Breast epithelium (tissue), 4 donors: ENCODE data around the gene FOXE3. TPM values are rescaled to one million over a fixed set of nuclear protein-coding genes. Genes with fewer than 3 reads are reported as not detected.
"Not testable (repeated sequence)": the region's sequence is repeated elsewhere in the genome, so short reads cannot be mapped to it uniquely, and the experiment has no call there.

ENCODE experiments used
- DNase-seq, 2 donors: peaks; one replicate each; pipeline ENCODE4 v3.0.0-alpha.2; 2019; ENCODE audit warnings: low spot score in 2 of 2
- H3K27ac ChIP-seq, 2 donors: fragments of 200-600 bp; sonication (generic) in 1 of 2; one replicate each; pipeline ENCODE4 v1.5.1; 2016 to 2019; ENCODE audit warnings: mild to moderate bottlenecking in 1 of 2
- H3K27me3 ChIP-seq, 2 donors: fragments of 200-600 bp; sonication (generic) in 1 of 2; one replicate each; pipeline versions ENCODE4 v1.5.1 to v1.6.0; 2017 to 2019; ENCODE audit warnings: control low read depth in 1 of 2, mild to moderate bottlenecking in 1 of 2
- H3K36me3 ChIP-seq: fragments of 200-600 bp; one replicate; pipeline ENCODE4 v1.5.1; 2019
- H3K4me1 ChIP-seq, 2 donors: fragments of 200-600 bp; sonication (generic); one replicate each; pipeline ENCODE4 v1.5.1; 2016 to 2019; ENCODE audit warnings: control low read depth in 1 of 2
- H3K4me3 ChIP-seq, 3 donors: fragments of 200-600 bp; sonication (generic); 1 replicate in 2 of 3; 2 replicates in 1 of 3; pipeline ENCODE4 v1.5.1; 2016 to 2019; ENCODE audit warnings: mild to moderate bottlenecking in 3 of 3, moderate library complexity in 2 of 3
- H3K9me3 ChIP-seq, 2 donors: fragments of 200-600 bp; sonication (generic) in 1 of 2; one replicate each; pipeline ENCODE4 v1.5.1; 2016 to 2019; ENCODE audit warnings: control low read depth in 1 of 2
- CTCF ChIP-seq, 3 donors: fragments of 450-650 bp; IDR thresholded peaks; one replicate each; pipeline ENCODE4 v1.5.1; 2016 to 2017; ENCODE audit warnings: antibody characterized with exemption in 3 of 3, mild to moderate bottlenecking in 3 of 3, moderate library complexity in 3 of 3
- POLR2A ChIP-seq: fragments of 450-650 bp; IDR thresholded peaks from one replicate; pipeline ENCODE4 v1.6.1; 2016; ENCODE audit warnings: antibody characterized with exemption, mild to moderate bottlenecking, moderate library complexity
- POLR2AphosphoS5 ChIP-seq, 3 donors: sonication (generic); formaldehyde crosslinking; IDR thresholded peaks; one replicate each; pipeline ENCODE4 v1.6.1; 2017; ENCODE audit warnings: antibody characterized with exemption in 3 of 3
- intact Hi-C: fragments of 100-400 bp; cut with DNase I; formaldehyde crosslinking; loops from one replicate; pipeline ENCODE4 v1.15.1; 2023; ENCODE audit warnings: low total_unique reads
- total RNA-seq, 3 donors: library from RNA; depleted of rRNA; stranded (reverse); fragments of >200 nt; gene quantifications; one replicate each; pipeline ENCODE4 v1.1.0, GENCODE V29; 2016

FOXE3 gene
- total RNA-seq, 3 donors from 2014 or later: not detected

GRCh38 chr1:47445823-47446550 lies 29.9 kb downstream of the FOXE3 start:
- Histone ChIP-seq H3K27ac (no peak overlapping the region), H3K4me3 (no peak overlapping the region), H3K4me1 (no peaks in the 10 kb centered on the region), H3K36me3 (no peaks in the 10 kb centered on the region), H3K9me3 (no peaks in the 10 kb centered on the region), H3K27me3 (peaks cover 6 to 73% of the 10 kb centered on the region in 2 donors)
- no peak for TF ChIP-seq POLR2AphosphoS5 (IDR thresholded peaks at IDR 0.05)
- TF ChIP-seq CTCF (IDR thresholded peaks at IDR 0.05): no peak
- no peak for TF ChIP-seq POLR2A
- no peak for DNase-seq
- intact Hi-C loops: no loop called here

GRCh38 chr1:47448462-47449222 lies 32.6 kb downstream of the FOXE3 start:
- Histone ChIP-seq H3K36me3 (no peaks in the 10 kb centered on the region), H3K4me1 (no peaks in the 10 kb centered on the region), H3K9me3 (no peaks in the 10 kb centered on the region), H3K27ac (no peak overlapping the region), H3K4me3 (no peak overlapping the region), H3K27me3 (peaks cover 6 to 62% of the 10 kb centered on the region in 2 donors)
- no peak for TF ChIP-seq POLR2A
- DNase-seq: no peak
- intact Hi-C loops: no loop called here

- no peak for TF ChIP-seq POLR2A
- peak in 2 of 3 donors; percentile 28 to 32 for TF ChIP-seq CTCF (IDR thresholded peaks at IDR 0.05)
- TF ChIP-seq POLR2AphosphoS5 (IDR thresholded peaks at IDR 0.05): no peak
- DNase-seq: no peak
- H3K9me3 ChIP-seq: no peaks in the 10 kb centered on the region
Observed at GRCh38 chr1:47449822-47450552, 33.9 kb downstream of the FOXE3 start.

GRCh38 chr1:47450606-47451005 lies 34.5 kb downstream of the FOXE3 start:
- no peak for TF ChIP-seq POLR2A
- no peak for TF ChIP-seq POLR2AphosphoS5 (IDR thresholded peaks at IDR 0.05)
- no peak for TF ChIP-seq CTCF (IDR thresholded peaks at IDR 0.05)
- Histone ChIP-seq H3K4me3 (no peak overlapping the region), H3K9me3 (no peaks in the 10 kb centered on the region), H3K27me3 (peaks cover 3 to 43% of the 10 kb centered on the region in 2 donors), H3K27ac (no peak overlapping the region), H3K4me1 (no peaks in the 10 kb centered on the region), H3K36me3 (no peaks in the 10 kb centered on the region)
- DNase-seq: no peak
- intact Hi-C loops: no loop called here

More at GRCh38 chr1:47449822-47450552, 33.9 kb downstream of the FOXE3 start:
- intact Hi-C loops: no loop called here
- H3K36me3 ChIP-seq: no peaks in the 10 kb centered on the region
- no peaks in the 10 kb centered on the region for H3K4me1 ChIP-seq
- H3K27ac ChIP-seq: no peak overlapping the region
- peaks cover 6 to 49% of the 10 kb centered on the region in 2 donors for H3K27me3 ChIP-seq
- no peak overlapping the region for H3K4me3 ChIP-seq

- no peak for TF ChIP-seq CTCF (IDR thresholded peaks at IDR 0.05)
- TF ChIP-seq POLR2AphosphoS5 (IDR thresholded peaks at IDR 0.05): no peak
- TF ChIP-seq POLR2A: no peak
- H3K27ac ChIP-seq: no peak overlapping the region
- intact Hi-C loops: no loop called here
- no peak for DNase-seq
- H3K4me3 ChIP-seq: no peak overlapping the region
- peaks cover 0 to 25% of the 10 kb centered on the region in 2 donors for H3K27me3 ChIP-seq
- no peaks in the 10 kb centered on the region for H3K36me3 ChIP-seq
- no peaks in the 10 kb centered on the region for H3K9me3 ChIP-seq
- H3K4me1 ChIP-seq: no peaks in the 10 kb centered on the region
Observed at GRCh38 chr1:47452426-47452825, 36.3 kb downstream of the FOXE3 start.

GRCh38 chr1:47453910-47454309 lies 37.8 kb downstream of the FOXE3 start:
- H3K27ac ChIP-seq, DNase-seq, H3K9me3 ChIP-seq, H3K36me3 ChIP-seq, H3K4me1 ChIP-seq, H3K4me3 ChIP-seq, intact Hi-C loops: not testable (repeated sequence)
- H3K27me3 ChIP-seq: peaks cover 0 to 24% of the 10 kb centered on the region in 2 donors
